Measurements from ENCODE around the gene SOCS4. TPM values are rescaled to one million over a fixed set of nuclear protein-coding genes. Genes with fewer than 3 reads are reported as not detected.

The SOCS4 gene
- 10 to 100 TPM in 3 of 4 donors, 1 to 10 TPM in 1; 6.4 to 17.3 (median 12.1) TPM for total RNA-seq

GRCh38 chr14:55026793-55027561, at the start of gene SOCS4, which contains the start of gene WDHD1:
Gene SOCS4 (plus strand): TSS chr14:55027236. CDS start chr14:55043042, 15,806 bp downstream.
Gene WDHD1 (minus strand): TSS chr14:55027099. CDS start chr14:55026787, 312 bp downstream.
- Histone ChIP-seq H3K9me3 (no peaks in the 10 kb centered on the region), H3K4me1 (peaks cover 15 to 32% (median 25%) of the 10 kb centered on the region in 4 donors), H3K4me3 (peak within 1 kb of the TSS; percentile 66 to 82 (median 76)), H3K27ac (peak within 1 kb of the TSS; percentile 85 to 92 (median 88)), H3K27me3 (no peaks in the 10 kb centered on the region), H3K36me3 (peaks cover 0 to under 1% (median 0%) of the 10 kb centered on the region in 4 donors)
- TF ChIP-seq POLR2AphosphoS5 (IDR thresholded peaks at IDR 0.05), result peak; percentile 90 to 93 (median 93)
- TF ChIP-seq EP300 (IDR thresholded peaks at IDR 0.05; ENCODE audit: low read depth), result no peak
- TF ChIP-seq CTCF (IDR thresholded peaks at IDR 0.05), result peak in 2 of 5 experiments; percentile 2 to 24
- TF ChIP-seq POLR2A (IDR thresholded peaks at IDR 0.05), result peak; percentile 92
- intact Hi-C loops (cut with DNase I; ENCODE audit: low total_unique reads) (no loop called here), in situ Hi-C loops (cut with MboI; ENCODE audit: low pct_ligation_motif_present in 1 of 4, low pct_unique_long_range_greater_than_20kb in 1 of 4, low sequenced_read_pairs in 3 of 4) (no loop called here)
- WGBS, 2 donors (ENCODE audit: low coverage in 1 of 2), result 0% methylated on average over 3 to 35 of the region's 56 CpGs
- DNase-seq, result peak; percentile 97

GRCh38 chr14:54979039-54979438, 48.0 kb upstream of the SOCS4 start:
- intact Hi-C loops (cut with DNase I; ENCODE audit: low total_unique reads) (no loop called here), in situ Hi-C loops (cut with MboI; ENCODE audit: low pct_ligation_motif_present in 1 of 4, low pct_unique_long_range_greater_than_20kb in 1 of 4, low sequenced_read_pairs in 3 of 4) (no loop called here)
- Histone ChIP-seq H3K36me3 (no peaks in the 10 kb centered on the region), H3K9me3 (no peaks in the 10 kb centered on the region), H3K4me1 (no peaks in the 10 kb centered on the region), H3K27me3 (no peaks in the 10 kb centered on the region), H3K4me3 (no peak overlapping the region), H3K27ac (no peak overlapping the region)
- no peak for DNase-seq
- TF ChIP-seq POLR2AphosphoS5 (IDR thresholded peaks at IDR 0.05) (no peak), EP300 (IDR thresholded peaks at IDR 0.05; ENCODE audit: low read depth) (no peak), POLR2A (IDR thresholded peaks at IDR 0.05) (no peak), CTCF (IDR thresholded peaks at IDR 0.05) (no peak)
- 78 to 91% methylated on average over 3 of the region's 3 CpGs for WGBS, 2 donors (ENCODE audit: low coverage in 1 of 2)

GRCh38 chr14:54981698-54982097, 45.3 kb upstream of the SOCS4 start:
- no peak overlapping the region for H3K4me3 ChIP-seq
- DNase-seq, result no peak
- in situ Hi-C loops (cut with MboI; ENCODE audit: low pct_ligation_motif_present in 1 of 4, low pct_unique_long_range_greater_than_20kb in 1 of 4, low sequenced_read_pairs in 3 of 4), result no loop called here
- intact Hi-C loops (cut with DNase I; ENCODE audit: low total_unique reads), result loop anchor here (1.0 kb wide), 1 partner anchor 24 kb away; no protein-coding TSS in a partner anchor
- H3K27ac ChIP-seq, result no peak overlapping the region
- H3K9me3 ChIP-seq, result no peaks in the 10 kb centered on the region
- H3K4me1 ChIP-seq, result no peaks in the 10 kb centered on the region
- no peaks in the 10 kb centered on the region for H3K27me3 ChIP-seq
- TF ChIP-seq CTCF (IDR thresholded peaks at IDR 0.05) (peak in 4 of 5 experiments; percentile 11 to 32 (median 20)), POLR2AphosphoS5 (IDR thresholded peaks at IDR 0.05) (no peak), POLR2A (IDR thresholded peaks at IDR 0.05) (no peak), EP300 (IDR thresholded peaks at IDR 0.05; ENCODE audit: low read depth) (no peak)
- 78 to 86% methylated on average over 6 of the region's 6 CpGs for WGBS, 2 donors (ENCODE audit: low coverage in 1 of 2)
- no peaks in the 10 kb centered on the region for H3K36me3 ChIP-seq

GRCh38 chr14:54985156-54985555, 41.9 kb upstream of the SOCS4 start:
- no peak overlapping the region for H3K27ac ChIP-seq
- no peaks in the 10 kb centered on the region for H3K27me3 ChIP-seq
- in situ Hi-C loops (cut with MboI; ENCODE audit: low pct_ligation_motif_present in 1 of 4, low pct_unique_long_range_greater_than_20kb in 1 of 4, low sequenced_read_pairs in 3 of 4), result no loop called here
- no peak for DNase-seq
- H3K4me3 ChIP-seq, result no peak overlapping the region
- TF ChIP-seq POLR2A (IDR thresholded peaks at IDR 0.05) (no peak), CTCF (IDR thresholded peaks at IDR 0.05) (no peak), EP300 (IDR thresholded peaks at IDR 0.05; ENCODE audit: low read depth) (no peak)
- no peaks in the 10 kb centered on the region for H3K4me1 ChIP-seq
- H3K36me3 ChIP-seq, result no peaks in the 10 kb centered on the region
- intact Hi-C loops (cut with DNase I; ENCODE audit: low total_unique reads), result no loop called here
- no peaks in the 10 kb centered on the region for H3K9me3 ChIP-seq
- 87 to 98% methylated on average over 4 of the region's 4 CpGs for WGBS, 2 donors (ENCODE audit: low coverage in 1 of 2)

Data from transverse colon (tissue), 4 donors.